ENCODE results near the gene ITIH1. TPM values are rescaled to one million over a fixed set of nuclear protein-coding genes. Genes with fewer than 3 reads are reported as not detected.
A peak's percentile ranks its signal among the peaks of the same experiment; 100 is the strongest.

The ITIH1 gene
- total RNA-seq, 1 donor from 2014 or later, result not detected

GRCh38 chr3:52827866-52828376, 50.5 kb downstream of the ITIH1 start:
- TF ChIP-seq CTCF (IDR thresholded peaks at IDR 0.05; ENCODE audit: unreplicated experiment), result no peak
- Mint-ChIP-seq H3K9me3 (ENCODE audit: unreplicated experiment) (no peaks in the 10 kb centered on the region), H3K4me1 (ENCODE audit: unreplicated experiment) (peaks cover 2% of the 10 kb centered on the region), H3K36me3 (ENCODE audit: low read depth, unreplicated experiment) (peaks cover 4% of the 10 kb centered on the region), H3K27ac (ENCODE audit: unreplicated experiment) (no peak overlapping the region), H3K4me3 (ENCODE audit: unreplicated experiment) (no peak overlapping the region), H3K27me3 (ENCODE audit: unreplicated experiment) (no peaks in the 10 kb centered on the region)
- peak; percentile 16 for DNase-seq (ENCODE audit: low spot score)

GRCh38 chr3:52829482-52829881, 52.1 kb downstream of the ITIH1 start:
- TF ChIP-seq CTCF (IDR thresholded peaks at IDR 0.05; ENCODE audit: unreplicated experiment), result no peak
- H3K36me3 Mint-ChIP-seq (ENCODE audit: low read depth, unreplicated experiment), result peaks cover 4% of the 10 kb centered on the region
- no peak for DNase-seq (ENCODE audit: low spot score)
- peaks cover 2% of the 10 kb centered on the region for H3K27me3 Mint-ChIP-seq (ENCODE audit: unreplicated experiment)
- peaks cover 2% of the 10 kb centered on the region for H3K4me1 Mint-ChIP-seq (ENCODE audit: unreplicated experiment)
- no peak overlapping the region for H3K27ac Mint-ChIP-seq (ENCODE audit: unreplicated experiment)
- no peak overlapping the region for H3K4me3 Mint-ChIP-seq (ENCODE audit: unreplicated experiment)
- H3K9me3 Mint-ChIP-seq (ENCODE audit: unreplicated experiment), result no peaks in the 10 kb centered on the region

GRCh38 chr3:52829906-52830463, 52.6 kb downstream of the ITIH1 start:
- no peak for TF ChIP-seq CTCF (IDR thresholded peaks at IDR 0.05; ENCODE audit: unreplicated experiment)
- Mint-ChIP-seq H3K36me3 (ENCODE audit: low read depth, unreplicated experiment) (peaks cover 2% of the 10 kb centered on the region), H3K4me1 (ENCODE audit: unreplicated experiment) (peaks cover 2% of the 10 kb centered on the region), H3K27me3 (ENCODE audit: unreplicated experiment) (peaks cover 2% of the 10 kb centered on the region), H3K9me3 (ENCODE audit: unreplicated experiment) (no peaks in the 10 kb centered on the region), H3K4me3 (ENCODE audit: unreplicated experiment) (no peak overlapping the region), H3K27ac (ENCODE audit: unreplicated experiment) (no peak overlapping the region)
- no peak for DNase-seq (ENCODE audit: low spot score)

- no peaks in the 10 kb centered on the region for H3K9me3 Mint-ChIP-seq (ENCODE audit: unreplicated experiment)
- peaks cover 2% of the 10 kb centered on the region for H3K27me3 Mint-ChIP-seq (ENCODE audit: unreplicated experiment)
- no peak for DNase-seq (ENCODE audit: low spot score)
- no peak for TF ChIP-seq CTCF (IDR thresholded peaks at IDR 0.05; ENCODE audit: unreplicated experiment)
- peaks cover 2% of the 10 kb centered on the region for H3K4me1 Mint-ChIP-seq (ENCODE audit: unreplicated experiment)
- no peak within 1 kb of the TSS for H3K4me3 Mint-ChIP-seq (ENCODE audit: unreplicated experiment)
- peaks cover 4% of the 10 kb centered on the region for H3K36me3 Mint-ChIP-seq (ENCODE audit: low read depth, unreplicated experiment)
- no peak within 1 kb of the TSS for H3K27ac Mint-ChIP-seq (ENCODE audit: unreplicated experiment)
Measured at GRCh38 chr3:52830535-52831258, 53.3 kb downstream of the ITIH1 start, which contains the start of gene ITIH4. ITIH4 (minus strand) TSS chr3:52830672; CDS start chr3:52830642, 30 bp downstream.
